WTC11 (cell line): ENCODE data around the gene PRB3. TPM values are rescaled to one million over a fixed set of nuclear protein-coding genes. Genes with fewer than 3 reads are reported as not detected.

ENCODE experiments used
- ATAC-seq: fragments of 200-7000 bp; cut with Tn5 transposase; 2 replicates; pipeline ENCODE4 v1.10.0; 2021; ENCODE audit warnings: mild to moderate bottlenecking, moderate library complexity
- Bru-seq: library from RNA; stranded (reverse); fragments of 400-500 nt; gene quantifications from one replicate; lab custom pipeline; 2021; lab: Mats Ljungman, UMichigan
- CTCF ChIA-PET: fragments of 300-600 bp; sonication (Branson Sonifier 250); formaldehyde crosslinking; loops from one replicate; lab custom pipeline; 2021; ENCODE audit warnings: antibody characterized with exemption; lab: Charles Lee
- POLR2A ChIA-PET: fragments of 350-600 bp; sonication (Branson Sonifier 250); formaldehyde crosslinking; loops from one replicate; lab custom pipeline; 2021; ENCODE audit warnings: antibody characterized with exemption; lab: Charles Lee
- DNase-seq: peaks from one replicate; pipeline ENCODE4 v3.0.0; 2021; ENCODE audit warnings: low spot score
- H3K27ac Mint-ChIP-seq: 2 replicates; pipeline ENCODE4 v1.8.0; 2021; ENCODE audit warnings: mixed read lengths
- H3K27me3 Mint-ChIP-seq: 2 replicates; pipeline ENCODE4 v1.8.0; 2021; ENCODE audit warnings: low read depth, mild to moderate bottlenecking, moderate library complexity, mixed read lengths
- H3K36me3 Mint-ChIP-seq: 2 replicates; pipeline ENCODE4 v1.8.0; 2021; ENCODE audit warnings: mixed read lengths
- H3K4me1 Mint-ChIP-seq: 2 replicates; pipeline ENCODE4 v1.8.0; 2022; ENCODE audit warnings: mixed read lengths
- H3K4me3 Mint-ChIP-seq: 2 replicates; pipeline ENCODE4 v1.8.0; 2021; ENCODE audit warnings: mild to moderate bottlenecking, moderate library complexity, mixed read lengths
- H3K9me3 Mint-ChIP-seq: 2 replicates; pipeline ENCODE4 v1.8.0; 2021; ENCODE audit warnings: mixed read lengths
- EMX1 ChIP-seq: fragments of 250-450 bp; sonication (Bioruptor Pico); IDR thresholded peaks from 2 replicates; pipeline ENCODE4 v1.8.0; 2021; ENCODE audit warnings: mild to moderate bottlenecking
- ETV6 ChIP-seq: sonication (generic); formaldehyde crosslinking; IDR thresholded peaks from 2 replicates; pipeline ENCODE4 v1.8.1; 2022; ENCODE audit warnings: mild to moderate bottlenecking, missing genetic modification reagents
- FOXJ3 ChIP-seq: sonication (generic); formaldehyde crosslinking; IDR thresholded peaks from 2 replicates; pipeline ENCODE4 v1.9.0; 2021; ENCODE audit warnings: missing genetic modification reagents, mild to moderate bottlenecking, borderline replicate concordance
- FOXK1 ChIP-seq: sonication (generic); formaldehyde crosslinking; IDR thresholded peaks from 2 replicates; pipeline ENCODE4 v1.8.0; 2022; ENCODE audit warnings: mild to moderate bottlenecking, moderate library complexity, missing genetic modification reagents
- FOXP1 ChIP-seq: sonication (generic); formaldehyde crosslinking; IDR thresholded peaks from 2 replicates; pipeline ENCODE4 v1.8.0; 2022; ENCODE audit warnings: missing genetic modification reagents, mild to moderate bottlenecking, moderate library complexity, borderline replicate concordance
- NFYB ChIP-seq: sonication (generic); formaldehyde crosslinking; conservative IDR thresholded peaks from 2 replicates; pipeline ENCODE4 v1.8.0; 2022; ENCODE audit warnings: low read depth, missing genetic modification reagents
- TCF7 ChIP-seq: sonication (generic); formaldehyde crosslinking; IDR thresholded peaks from 2 replicates; pipeline ENCODE4 v1.8.0; 2022; ENCODE audit warnings: mild to moderate bottlenecking, low read depth, missing genetic modification reagents, moderate library complexity
- ZNF121 ChIP-seq: sonication (generic); formaldehyde crosslinking; IDR thresholded peaks from 2 replicates; pipeline ENCODE4 v1.8.0; 2023; ENCODE audit warnings: missing genetic modification reagents
- long read RNA-seq, 3 experiments: library from RNA in 1 of 3; library from capped mRNA in 1 of 3; library from polyadenylated mRNA in 1 of 3; unstranded in 2 of 3; stranded (forward) in 1 of 3; transcript quantifications; one replicate each; pipeline ENCODE4 v2.0.0, GENCODE V29; 2021
- total RNA-seq: library from RNA; stranded (reverse); gene quantifications from 3 replicates; pipeline ENCODE4 v1.2.3, GENCODE V29; 2021
- TF ChIP-seq, protein P1 (sequence below): sonication (generic); formaldehyde crosslinking; IDR thresholded peaks from 2 replicates; pipeline ENCODE4 v1.8.0; 2022; ENCODE audit warnings: mild to moderate bottlenecking, missing genetic modification reagents
- TF ChIP-seq, protein P2 (sequence below): sonication (generic); formaldehyde crosslinking; IDR thresholded peaks from 2 replicates; pipeline ENCODE4 v1.8.1; 2023; ENCODE audit warnings: mild to moderate bottlenecking, missing genetic modification reagents, borderline replicate concordance
- TF ChIP-seq, protein P3 (sequence below): sonication (generic); formaldehyde crosslinking; IDR thresholded peaks from 2 replicates; pipeline ENCODE4 v1.8.0; 2023; ENCODE audit warnings: missing genetic modification reagents, mild to moderate bottlenecking, borderline replicate concordance
- TF ChIP-seq, protein P4 (sequence below): fragments of 250-450 bp; sonication (Bioruptor Pico); IDR thresholded peaks from 2 replicates; pipeline ENCODE4 v1.8.0; 2021; ENCODE audit warnings: mild to moderate bottlenecking
- TF ChIP-seq, protein P5 (sequence below): fragments of 250-450 bp; sonication (Bioruptor Pico); conservative IDR thresholded peaks from 2 replicates; pipeline ENCODE4 v1.9.0; 2021; ENCODE audit warnings: mild to moderate bottlenecking

The PRB3 gene
- total RNA-seq (0.77 to 1.2 TPM (median 1.2 TPM) in 3 replicates), Bru-seq, nascent RNA (percentile 36 among the genes with signal in this experiment)
- long read RNA-seq, experiment 1, partial matches to known transcripts: 0 of 5 reads
- long read RNA-seq, experiment 1, other reads (novel, unspliced or antisense): 5 of 5 reads
- long read RNA-seq, experiment 2, partial matches to known transcripts: 0 of 1 reads
- long read RNA-seq, experiment 2, other reads (novel, unspliced or antisense): 1 of 1 reads
- long read RNA-seq, experiment 3: 0 reads

DNA sequence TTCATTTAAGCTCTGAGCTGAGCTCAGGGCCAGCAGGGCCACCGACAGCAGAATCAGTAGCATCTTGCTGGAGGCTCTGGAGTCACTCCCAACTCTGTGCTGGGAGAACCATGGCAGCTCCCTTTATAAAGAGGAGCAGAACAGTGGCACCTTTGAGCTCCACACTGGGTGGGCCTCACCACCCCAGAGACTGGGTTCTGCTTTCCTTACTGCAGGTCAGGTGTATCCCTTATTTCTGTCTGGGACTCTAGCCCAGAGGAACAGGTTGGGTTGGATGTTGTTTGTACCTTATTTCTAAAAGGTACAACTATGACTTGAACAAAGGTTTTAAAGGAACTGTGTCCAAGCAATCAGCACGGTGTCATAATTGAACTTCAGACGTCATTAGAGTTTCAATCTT lies at the start of gene PRB3:
Gene PRB3, minus strand, starts transcription at position 101 of the 400 bp plus-strand sequence. Its CDS starts 38 bp downstream, at position 63.
- H3K27me3 Mint-ChIP-seq: no peaks in the 10 kb centered on the region
- POLR2A ChIA-PET: no interaction called here
- no peak within 1 kb of the TSS for H3K4me3 Mint-ChIP-seq
- no peak within 1 kb of the TSS for H3K27ac Mint-ChIP-seq
- TF ChIP-seq, protein P1, sequence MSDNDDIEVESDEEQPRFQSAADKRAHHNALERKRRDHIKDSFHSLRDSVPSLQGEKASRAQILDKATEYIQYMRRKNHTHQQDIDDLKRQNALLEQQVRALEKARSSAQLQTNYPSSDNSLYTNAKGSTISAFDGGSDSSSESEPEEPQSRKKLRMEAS (CRISPR knock-in tag): no peak
- TF ChIP-seq, protein P2, sequence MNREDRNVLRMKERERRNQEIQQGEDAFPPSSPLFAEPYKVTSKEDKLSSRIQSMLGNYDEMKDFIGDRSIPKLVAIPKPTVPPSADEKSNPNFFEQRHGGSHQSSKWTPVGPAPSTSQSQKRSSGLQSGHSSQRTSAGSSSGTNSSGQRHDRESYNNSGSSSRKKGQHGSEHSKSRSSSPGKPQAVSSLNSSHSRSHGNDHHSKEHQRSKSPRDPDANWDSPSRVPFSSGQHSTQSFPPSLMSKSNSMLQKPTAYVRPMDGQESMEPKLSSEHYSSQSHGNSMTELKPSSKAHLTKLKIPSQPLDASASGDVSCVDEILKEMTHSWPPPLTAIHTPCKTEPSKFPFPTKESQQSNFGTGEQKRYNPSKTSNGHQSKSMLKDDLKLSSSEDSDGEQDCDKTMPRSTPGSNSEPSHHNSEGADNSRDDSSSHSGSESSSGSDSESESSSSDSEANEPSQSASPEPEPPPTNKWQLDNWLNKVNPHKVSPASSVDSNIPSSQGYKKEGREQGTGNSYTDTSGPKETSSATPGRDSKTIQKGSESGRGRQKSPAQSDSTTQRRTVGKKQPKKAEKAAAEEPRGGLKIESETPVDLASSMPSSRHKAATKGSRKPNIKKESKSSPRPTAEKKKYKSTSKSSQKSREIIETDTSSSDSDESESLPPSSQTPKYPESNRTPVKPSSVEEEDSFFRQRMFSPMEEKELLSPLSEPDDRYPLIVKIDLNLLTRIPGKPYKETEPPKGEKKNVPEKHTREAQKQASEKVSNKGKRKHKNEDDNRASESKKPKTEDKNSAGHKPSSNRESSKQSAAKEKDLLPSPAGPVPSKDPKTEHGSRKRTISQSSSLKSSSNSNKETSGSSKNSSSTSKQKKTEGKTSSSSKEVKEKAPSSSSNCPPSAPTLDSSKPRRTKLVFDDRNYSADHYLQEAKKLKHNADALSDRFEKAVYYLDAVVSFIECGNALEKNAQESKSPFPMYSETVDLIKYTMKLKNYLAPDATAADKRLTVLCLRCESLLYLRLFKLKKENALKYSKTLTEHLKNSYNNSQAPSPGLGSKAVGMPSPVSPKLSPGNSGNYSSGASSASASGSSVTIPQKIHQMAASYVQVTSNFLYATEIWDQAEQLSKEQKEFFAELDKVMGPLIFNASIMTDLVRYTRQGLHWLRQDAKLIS (CRISPR knock-in tag): no peak
- no peak for TF ChIP-seq ZNF121
- TF ChIP-seq FOXK1: no peak
- TF ChIP-seq, protein P3, sequence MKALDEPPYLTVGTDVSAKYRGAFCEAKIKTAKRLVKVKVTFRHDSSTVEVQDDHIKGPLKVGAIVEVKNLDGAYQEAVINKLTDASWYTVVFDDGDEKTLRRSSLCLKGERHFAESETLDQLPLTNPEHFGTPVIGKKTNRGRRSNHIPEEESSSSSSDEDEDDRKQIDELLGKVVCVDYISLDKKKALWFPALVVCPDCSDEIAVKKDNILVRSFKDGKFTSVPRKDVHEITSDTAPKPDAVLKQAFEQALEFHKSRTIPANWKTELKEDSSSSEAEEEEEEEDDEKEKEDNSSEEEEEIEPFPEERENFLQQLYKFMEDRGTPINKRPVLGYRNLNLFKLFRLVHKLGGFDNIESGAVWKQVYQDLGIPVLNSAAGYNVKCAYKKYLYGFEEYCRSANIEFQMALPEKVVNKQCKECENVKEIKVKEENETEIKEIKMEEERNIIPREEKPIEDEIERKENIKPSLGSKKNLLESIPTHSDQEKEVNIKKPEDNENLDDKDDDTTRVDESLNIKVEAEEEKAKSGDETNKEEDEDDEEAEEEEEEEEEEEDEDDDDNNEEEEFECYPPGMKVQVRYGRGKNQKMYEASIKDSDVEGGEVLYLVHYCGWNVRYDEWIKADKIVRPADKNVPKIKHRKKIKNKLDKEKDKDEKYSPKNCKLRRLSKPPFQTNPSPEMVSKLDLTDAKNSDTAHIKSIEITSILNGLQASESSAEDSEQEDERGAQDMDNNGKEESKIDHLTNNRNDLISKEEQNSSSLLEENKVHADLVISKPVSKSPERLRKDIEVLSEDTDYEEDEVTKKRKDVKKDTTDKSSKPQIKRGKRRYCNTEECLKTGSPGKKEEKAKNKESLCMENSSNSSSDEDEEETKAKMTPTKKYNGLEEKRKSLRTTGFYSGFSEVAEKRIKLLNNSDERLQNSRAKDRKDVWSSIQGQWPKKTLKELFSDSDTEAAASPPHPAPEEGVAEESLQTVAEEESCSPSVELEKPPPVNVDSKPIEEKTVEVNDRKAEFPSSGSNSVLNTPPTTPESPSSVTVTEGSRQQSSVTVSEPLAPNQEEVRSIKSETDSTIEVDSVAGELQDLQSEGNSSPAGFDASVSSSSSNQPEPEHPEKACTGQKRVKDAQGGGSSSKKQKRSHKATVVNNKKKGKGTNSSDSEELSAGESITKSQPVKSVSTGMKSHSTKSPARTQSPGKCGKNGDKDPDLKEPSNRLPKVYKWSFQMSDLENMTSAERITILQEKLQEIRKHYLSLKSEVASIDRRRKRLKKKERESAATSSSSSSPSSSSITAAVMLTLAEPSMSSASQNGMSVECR (CRISPR knock-in tag): no peak
- TF ChIP-seq, protein P4, sequence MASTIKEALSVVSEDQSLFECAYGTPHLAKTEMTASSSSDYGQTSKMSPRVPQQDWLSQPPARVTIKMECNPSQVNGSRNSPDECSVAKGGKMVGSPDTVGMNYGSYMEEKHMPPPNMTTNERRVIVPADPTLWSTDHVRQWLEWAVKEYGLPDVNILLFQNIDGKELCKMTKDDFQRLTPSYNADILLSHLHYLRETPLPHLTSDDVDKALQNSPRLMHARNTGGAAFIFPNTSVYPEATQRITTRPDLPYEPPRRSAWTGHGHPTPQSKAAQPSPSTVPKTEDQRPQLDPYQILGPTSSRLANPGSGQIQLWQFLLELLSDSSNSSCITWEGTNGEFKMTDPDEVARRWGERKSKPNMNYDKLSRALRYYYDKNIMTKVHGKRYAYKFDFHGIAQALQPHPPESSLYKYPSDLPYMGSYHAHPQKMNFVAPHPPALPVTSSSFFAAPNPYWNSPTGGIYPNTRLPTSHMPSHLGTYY: no peak
- no peak for TF ChIP-seq TCF7
- no peak for TF ChIP-seq EMX1 (CRISPR knock-in tag)
- no peak for TF ChIP-seq FOXP1 (CRISPR knock-in tag)
- no peak for TF ChIP-seq NFYB (CRISPR knock-in tag)
- TF ChIP-seq, protein P5, sequence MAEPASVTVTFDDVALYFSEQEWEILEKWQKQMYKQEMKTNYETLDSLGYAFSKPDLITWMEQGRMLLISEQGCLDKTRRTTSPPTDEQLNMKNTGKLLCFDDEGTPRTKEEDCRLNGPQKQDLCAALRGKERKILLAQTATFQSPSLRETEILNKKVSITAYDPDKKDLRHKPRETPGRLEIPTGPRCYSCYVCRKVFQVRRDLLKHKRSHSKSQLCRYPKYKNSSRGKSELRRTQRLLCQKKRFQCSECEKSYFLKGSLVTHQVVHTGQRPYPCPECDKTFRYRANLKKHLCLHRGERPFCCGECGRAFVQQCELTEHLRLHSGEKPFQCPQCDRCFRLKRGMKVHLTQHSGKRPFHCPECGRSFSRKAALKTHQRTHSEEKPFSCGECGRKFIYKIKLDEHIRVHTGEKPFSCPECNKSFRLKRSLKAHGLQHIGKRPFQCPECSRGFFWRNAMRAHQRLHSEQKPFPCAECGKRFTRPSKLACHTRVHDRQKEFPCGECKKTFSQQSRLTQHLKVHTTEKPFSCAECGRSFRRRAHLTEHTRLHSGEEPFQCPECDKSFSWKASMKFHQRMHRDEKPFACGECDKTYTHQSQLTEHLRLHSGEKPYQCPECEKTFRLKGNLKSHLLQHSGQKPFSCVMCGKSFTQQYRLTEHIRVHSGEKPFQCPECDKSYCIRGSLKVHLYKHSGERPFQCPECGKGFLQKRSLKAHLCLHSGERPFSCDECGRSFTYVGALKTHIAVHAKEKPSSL: no peak
- no peak for TF ChIP-seq FOXJ3 (CRISPR knock-in tag)
- TF ChIP-seq ETV6: no peak
- TF ChIP-seq, all 79 proteins: peak for 0
- ATAC-seq: no peak
- Mint-ChIP-seq H3K9me3 (no peaks in the 10 kb centered on the region), H3K4me1 (no peaks in the 10 kb centered on the region), H3K36me3 (no peaks in the 10 kb centered on the region)
- DNase-seq: no peak
- CTCF ChIA-PET: no interaction called here
